HG03175 (cell line): ENCODE results near the gene COL18A1.
A peak's percentile ranks its signal among the peaks of the same experiment; 100 is the strongest.

ENCODE experiments used
- ATAC-seq: cut with Tn5 transposase; IDR thresholded peaks from one replicate; pipeline ENCODE4 v1.9.1; 2021; ENCODE audit warnings: mild to moderate bottlenecking, moderate library complexity; ENCODE audit not compliant: unreplicated experiment

COL18A1 gene

DNA sequence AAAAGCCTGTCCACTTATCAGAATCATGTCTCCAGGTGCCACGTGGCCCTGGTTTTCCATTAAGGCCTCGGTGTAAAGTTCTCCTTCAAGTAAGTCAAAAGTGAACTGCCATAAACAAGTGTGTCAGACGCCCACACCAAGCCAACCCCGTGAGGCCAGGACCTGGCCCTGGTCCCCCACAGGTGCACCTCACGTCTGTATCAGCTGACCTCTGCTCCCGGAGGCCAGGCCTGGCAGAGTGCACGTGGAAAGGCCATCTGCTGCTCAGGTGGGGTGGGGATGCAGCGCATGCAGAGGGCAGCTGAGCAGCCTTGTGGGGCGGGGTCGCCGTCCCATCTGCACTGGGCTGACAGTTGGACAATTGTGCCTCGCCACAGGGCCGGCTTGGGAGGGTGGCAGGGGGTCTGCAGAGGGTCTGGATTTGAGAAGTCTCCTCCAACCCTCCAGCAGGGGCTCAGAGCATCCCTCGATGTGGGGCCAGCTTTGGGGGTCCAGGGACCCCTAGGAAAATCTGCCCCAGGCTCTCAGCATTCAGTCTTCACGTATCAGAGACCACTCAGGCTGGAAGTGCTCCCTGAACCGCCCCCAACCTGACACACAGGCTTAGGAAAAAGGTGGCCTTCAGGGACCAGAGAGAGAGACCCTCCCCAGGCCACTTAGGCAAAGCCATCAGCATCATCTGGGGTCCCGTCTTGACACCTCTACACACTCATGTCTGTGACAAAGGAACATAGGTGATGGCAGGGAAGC is 134.3 kb downstream of the COL18A1 start:
- ATAC-seq = no peak

- ATAC-seq = no peak
Observed at GRCh38 chr21:45539796-45540600, 135.0 kb downstream of the COL18A1 start.

DNA sequence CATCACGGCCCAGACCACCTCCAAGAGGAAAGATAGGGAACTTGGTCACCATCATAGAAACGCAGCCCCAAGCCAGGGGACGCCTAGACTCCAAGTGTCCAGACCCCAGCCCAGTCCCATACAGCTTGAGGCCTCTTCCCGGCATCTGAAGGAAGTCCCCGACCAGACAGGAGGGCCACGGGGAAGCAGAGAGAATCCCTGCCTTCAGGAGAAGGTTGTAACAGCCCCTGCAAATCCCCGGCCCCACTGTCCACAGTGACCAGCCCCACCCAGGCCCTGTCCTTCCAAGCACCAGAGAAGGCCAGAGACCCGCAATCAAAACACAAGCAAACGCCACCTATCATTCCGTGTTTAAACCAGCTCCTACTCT is 135.6 kb downstream of the COL18A1 start:
- no peak for ATAC-seq

- peak; percentile 55 for ATAC-seq
Observed at GRCh38 chr21:45541221-45542039, 136.5 kb downstream of the COL18A1 start.

GRCh38 chr21:45542242-45542666 is 137.3 kb downstream of the COL18A1 start, which contains the start of gene SLC19A1:
SLC19A1 (minus strand) TSS chr21:45542440; CDS start chr21:45537959, 4,481 bp downstream.
- peak; percentile 67 for ATAC-seq

DNA sequence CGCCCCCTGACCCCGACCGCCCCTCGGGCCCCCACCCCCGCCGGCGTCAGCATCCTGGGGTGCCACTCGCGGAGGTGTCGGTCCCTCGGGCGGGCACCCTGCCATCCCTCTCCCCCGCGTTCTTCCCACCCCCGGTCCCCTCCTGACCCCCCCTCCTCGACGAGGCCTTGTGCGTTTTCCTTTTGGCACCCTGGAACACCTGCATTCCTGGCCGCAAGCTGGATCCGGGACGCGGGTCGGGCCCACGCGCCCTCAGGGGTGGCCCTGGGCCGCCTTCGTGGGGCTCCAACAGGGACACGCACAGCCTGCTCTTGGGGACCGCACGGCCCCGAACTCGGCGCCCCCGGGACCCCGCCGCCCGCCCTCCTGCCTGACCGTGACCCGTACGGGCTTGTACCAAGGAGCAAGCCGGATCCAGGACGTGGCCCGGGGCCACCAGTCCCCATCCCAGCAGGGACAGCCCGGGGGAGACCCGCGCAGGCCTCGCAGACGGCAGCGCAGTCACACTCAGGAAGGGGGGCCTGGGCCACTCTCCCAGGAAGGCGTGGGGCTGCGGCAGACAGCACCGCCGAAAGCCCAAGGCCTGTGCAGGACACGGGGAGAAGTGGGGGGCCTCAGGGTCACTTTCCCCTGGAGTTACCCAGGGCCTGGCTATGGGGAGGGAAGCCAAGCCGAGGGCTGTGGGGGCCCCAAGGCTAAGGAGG is 137.9 kb downstream of the COL18A1 start:
- ATAC-seq = no peak

GRCh38 chr21:45543371-45543709 is 138.4 kb downstream of the COL18A1 start:
- no peak for ATAC-seq

GRCh38 chr21:45543710-45544448 is 138.9 kb downstream of the COL18A1 start:
- ATAC-seq = no peak

GRCh38 chr21:45544449-45545235 is 139.7 kb downstream of the COL18A1 start:
- ATAC-seq = no peak

DNA sequence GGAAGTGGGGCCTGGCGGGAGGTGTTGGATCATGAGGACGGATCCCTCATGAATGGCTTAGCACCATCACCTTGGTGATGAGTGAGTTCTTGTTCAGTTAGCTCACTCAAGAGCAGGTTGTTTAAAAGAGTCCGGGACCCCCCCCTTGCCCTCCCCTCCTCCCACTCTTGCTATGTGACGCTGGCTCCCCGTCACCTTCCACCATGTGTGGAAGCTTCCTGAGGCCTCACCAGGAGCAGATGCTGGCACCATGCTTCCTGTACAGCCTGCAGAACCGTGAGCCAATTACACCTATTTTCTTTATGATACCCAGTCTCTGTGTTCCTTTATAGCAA is 140.2 kb downstream of the COL18A1 start:
- ATAC-seq = no peak

DNA sequence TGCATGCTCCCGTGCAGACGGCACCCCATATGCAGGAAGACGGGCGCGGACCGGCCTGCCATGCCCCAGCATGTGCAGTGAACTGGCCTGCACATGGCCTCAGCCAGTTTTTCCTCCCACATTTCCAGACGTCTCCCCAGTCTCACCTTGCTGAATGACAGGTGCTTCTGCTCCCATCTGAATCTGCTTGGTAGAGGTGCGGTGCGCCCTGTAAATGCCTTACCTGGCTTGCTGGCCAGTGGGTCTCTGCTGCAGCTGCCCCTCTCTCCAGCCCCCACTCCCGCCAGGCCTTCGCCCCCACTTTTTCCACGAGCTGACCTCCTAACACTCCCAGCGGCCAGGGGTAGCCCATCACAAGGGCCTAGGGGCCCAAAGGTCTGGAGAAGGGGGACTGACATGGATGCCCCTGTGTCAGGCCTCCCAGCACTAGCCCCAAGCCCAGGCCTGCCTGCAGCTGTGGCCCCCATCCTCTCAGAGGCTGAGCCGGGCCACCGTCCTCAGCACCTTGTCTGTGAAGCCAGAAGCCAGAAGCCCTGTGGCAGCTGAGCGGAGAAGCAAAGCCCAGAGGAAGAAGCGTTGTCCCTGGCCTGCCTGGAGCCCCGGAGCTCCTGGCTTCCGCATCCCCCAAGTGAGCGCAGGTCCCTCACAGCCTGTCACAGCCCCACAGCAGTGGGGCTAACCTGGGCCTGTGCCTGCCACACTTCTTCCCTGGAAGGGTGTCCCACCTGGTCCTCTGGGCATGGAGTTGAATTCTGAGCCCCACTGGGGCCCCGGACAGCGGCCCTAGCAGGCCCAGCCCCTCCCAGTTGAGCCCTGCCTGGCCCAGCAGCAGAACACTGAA is 140.9 kb downstream of the COL18A1 start:
- no peak for ATAC-seq

DNA sequence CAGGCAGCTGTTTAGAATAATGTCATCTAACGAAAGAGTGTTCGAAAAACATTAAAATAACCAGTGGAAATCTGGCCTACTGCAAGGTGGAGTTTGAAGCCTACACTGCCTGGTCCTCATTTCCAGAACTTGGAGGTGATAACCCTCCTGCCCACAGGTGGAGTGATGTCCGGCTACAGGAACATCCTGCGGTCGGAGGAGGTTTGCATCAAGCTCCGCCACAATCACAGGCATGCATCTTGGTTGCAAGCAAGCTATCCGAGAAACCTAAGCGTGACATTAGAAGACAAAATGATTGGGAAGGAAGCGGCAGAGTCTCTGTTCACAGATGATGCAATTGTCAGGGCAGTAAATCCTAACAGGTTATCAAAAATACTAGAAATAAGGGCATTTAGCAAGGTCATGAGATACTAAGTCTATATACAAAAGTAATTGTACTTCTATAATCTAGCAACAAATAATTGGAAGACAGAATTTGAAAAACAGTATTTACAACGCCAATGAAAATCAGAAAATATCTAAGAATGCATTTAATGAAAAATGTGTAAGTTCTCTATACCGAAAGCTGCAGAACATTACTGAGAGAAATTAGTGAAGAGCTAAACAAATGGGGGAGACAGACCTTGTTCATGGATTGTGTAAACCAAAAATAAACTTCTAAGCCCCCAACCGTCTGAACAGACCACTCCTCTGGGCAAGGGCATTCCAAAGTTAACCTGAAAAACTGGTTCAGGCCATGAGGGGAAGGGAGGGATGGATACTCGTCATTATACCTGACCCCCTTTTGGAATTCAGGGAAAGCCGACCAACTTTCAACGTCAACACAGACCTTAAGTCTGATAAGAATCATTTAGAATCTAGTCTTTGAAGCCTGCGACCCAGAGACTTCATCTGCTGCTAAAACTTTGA is 141.9 kb downstream of the COL18A1 start:
- no peak for ATAC-seq

GRCh38 chr21:45547545-45547900 is 142.6 kb downstream of the COL18A1 start:
- ATAC-seq = no peak

DNA sequence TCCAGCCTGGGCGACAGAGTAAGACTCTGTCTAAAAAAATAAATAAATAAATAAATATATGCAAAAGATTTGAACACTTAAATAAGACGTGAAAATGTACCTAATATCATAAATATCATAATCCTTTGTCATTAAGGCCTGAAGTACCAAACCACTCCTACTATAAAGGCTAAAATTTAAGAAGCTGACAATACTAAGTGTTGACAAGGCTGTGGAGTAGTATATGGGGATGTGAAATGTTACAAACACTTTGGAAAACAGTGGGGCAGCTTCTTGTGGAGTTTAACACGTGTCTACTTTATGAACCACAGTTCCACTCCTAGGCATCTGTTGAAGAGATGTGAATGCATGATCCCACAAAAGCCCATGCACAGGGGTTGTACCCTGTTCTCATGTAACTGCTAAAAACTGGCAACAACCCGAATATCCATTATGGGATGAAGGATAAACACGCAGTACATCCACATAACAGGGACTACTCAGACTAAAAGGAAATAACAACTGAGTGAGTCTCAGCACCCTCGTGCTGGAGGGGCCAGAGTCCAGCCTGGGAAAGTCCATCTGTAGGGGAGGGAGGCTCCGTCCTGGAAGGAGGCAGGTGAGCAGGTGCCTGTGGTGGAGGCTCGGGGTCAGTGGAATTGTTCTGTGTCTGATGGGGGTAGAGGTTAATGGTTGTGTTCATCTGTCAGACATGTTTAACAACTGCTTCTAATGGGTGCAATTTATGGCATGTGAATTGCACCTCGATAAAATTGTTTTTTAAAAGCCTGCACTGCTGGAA is 143.9 kb downstream of the COL18A1 start:
- no peak for ATAC-seq

DNA sequence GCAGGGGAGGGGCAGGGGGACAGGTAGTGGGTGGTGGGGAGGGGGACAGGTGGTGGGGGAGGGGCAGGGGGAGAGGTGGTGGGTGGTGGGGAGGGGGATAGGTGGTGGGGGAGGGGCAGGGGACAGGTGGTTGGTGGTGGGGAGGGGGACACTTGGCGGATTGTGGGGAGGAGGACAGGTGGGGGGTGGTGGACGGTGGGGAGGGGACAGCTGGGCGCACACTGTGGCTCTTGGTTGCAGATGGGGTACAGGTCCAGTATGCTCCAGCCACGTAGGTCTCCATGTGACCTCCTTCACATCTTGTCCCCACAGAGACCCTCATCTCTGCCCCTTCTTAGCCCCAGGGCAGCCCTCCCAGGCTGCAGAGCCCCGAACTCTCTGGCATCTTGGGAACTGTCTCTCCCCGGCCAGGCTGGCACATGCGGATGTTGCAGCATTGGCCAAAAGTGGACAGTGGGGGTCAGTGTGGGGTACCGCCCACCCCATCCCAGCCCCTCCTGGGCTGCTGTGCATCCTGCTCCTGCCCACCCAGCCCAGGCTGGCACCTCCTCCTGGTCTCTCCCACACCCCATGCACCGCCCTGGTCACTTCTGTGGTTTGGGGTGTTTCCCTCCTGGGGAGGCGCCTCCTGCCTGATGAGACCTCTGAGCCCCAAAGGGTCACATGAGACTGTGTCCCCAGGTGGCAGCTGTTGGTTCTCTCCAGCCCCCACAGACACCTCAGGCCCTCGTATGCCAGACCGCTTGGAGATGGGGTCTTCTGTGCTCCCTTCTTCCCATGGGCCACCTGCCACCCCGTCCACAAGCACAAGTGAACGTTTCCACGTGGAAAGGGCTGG is 144.9 kb downstream of the COL18A1 start:
- peak; percentile 37 for ATAC-seq
